ENCODE data around the gene ZNF414. TPM values are rescaled to one million over a fixed set of nuclear protein-coding genes. Genes with fewer than 3 reads are reported as not detected.

Gene ZNF414
- total RNA-seq, 2 donors from 2014 or later = 25.4 to 34.2 TPM

DNA sequence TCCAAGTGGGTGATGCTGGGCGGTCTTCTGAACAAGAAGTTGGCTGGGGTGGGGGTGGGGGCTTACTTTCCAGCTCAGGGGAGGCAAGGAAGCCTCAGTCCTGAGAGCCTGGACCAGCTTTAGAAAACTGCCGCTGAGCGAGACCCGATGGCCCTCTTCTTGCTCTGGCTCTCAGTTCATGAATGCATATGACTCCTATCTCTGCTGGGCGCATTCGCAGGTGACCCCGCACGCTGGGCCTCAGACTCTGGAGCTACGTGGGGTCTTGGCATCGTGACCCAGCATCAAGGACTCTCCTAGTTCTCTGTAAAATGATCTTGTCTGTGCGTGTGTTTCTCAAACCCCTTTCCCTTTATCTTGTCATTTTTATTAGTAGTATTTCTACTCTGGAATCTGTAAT is 31.3 kb downstream of the ZNF414 start:
- TF ChIP-seq, protein P1, sequence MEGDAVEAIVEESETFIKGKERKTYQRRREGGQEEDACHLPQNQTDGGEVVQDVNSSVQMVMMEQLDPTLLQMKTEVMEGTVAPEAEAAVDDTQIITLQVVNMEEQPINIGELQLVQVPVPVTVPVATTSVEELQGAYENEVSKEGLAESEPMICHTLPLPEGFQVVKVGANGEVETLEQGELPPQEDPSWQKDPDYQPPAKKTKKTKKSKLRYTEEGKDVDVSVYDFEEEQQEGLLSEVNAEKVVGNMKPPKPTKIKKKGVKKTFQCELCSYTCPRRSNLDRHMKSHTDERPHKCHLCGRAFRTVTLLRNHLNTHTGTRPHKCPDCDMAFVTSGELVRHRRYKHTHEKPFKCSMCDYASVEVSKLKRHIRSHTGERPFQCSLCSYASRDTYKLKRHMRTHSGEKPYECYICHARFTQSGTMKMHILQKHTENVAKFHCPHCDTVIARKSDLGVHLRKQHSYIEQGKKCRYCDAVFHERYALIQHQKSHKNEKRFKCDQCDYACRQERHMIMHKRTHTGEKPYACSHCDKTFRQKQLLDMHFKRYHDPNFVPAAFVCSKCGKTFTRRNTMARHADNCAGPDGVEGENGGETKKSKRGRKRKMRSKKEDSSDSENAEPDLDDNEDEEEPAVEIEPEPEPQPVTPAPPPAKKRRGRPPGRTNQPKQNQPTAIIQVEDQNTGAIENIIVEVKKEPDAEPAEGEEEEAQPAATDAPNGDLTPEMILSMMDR (IDR thresholded peaks at IDR 0.05) = no peak
- TF ChIP-seq POLR2A (IDR thresholded peaks at IDR 0.05) = no peak
- Histone ChIP-seq H3K4me1 (peaks cover 33% of the 10 kb centered on the region), H3K4me3 (no peak overlapping the region), H3K9me3 (no peaks in the 10 kb centered on the region), H3K36me3 (replicated peaks in 1 of 2; ENCODE audit: insufficient read depth in 1 of 2, low read depth in 2 of 2) (peaks cover 26 to 34% of the 10 kb centered on the region in 2 donors), H3K27ac (no peak overlapping the region), H3K27me3 (no peaks in the 10 kb centered on the region)
- intact Hi-C loops (cut with DNase I) = no loop called here
- no peak for ATAC-seq
- 89 to 91% methylated on average over 11 of the region's 11 CpGs for WGBS, 2 donors
- DNase-seq = no peak

DNA sequence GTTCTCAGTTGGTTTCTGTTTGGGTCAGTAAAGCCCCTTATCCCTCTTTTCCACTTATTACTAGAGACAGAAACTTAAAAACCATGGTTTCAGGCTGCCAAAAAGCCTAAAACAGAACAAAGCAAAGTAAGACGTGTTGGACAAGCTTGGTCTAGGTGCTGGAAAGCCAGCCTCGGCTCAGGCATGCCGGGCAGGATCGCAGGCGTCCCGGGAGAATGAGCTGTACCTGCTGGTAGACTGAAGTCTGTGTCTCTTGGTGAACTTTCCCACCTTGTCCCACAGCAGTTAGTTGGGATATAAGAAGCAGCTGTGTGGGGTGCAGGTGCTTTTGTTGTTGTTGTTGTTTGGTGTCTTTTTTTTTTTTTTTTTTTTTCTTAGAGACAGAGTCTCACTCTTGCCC is 32.4 kb downstream of the ZNF414 start:
- no peaks in the 10 kb centered on the region for H3K27me3 ChIP-seq
- intact Hi-C loops (cut with DNase I) = no loop called here
- H3K4me3 ChIP-seq = no peak overlapping the region
- DNase-seq (no peak), ATAC-seq (no peak)
- peaks cover 18 to 26% of the 10 kb centered on the region in 2 donors for H3K36me3 ChIP-seq (replicated peaks in 1 of 2; ENCODE audit: insufficient read depth in 1 of 2, low read depth in 2 of 2)
- peak overlapping the region in 2 of 4 donors; percentile 7 to 57 for H3K27ac ChIP-seq
- WGBS, 2 donors = 84 to 85% methylated on average over 6 of the region's 6 CpGs
- no peaks in the 10 kb centered on the region for H3K9me3 ChIP-seq
- no peak for TF ChIP-seq POLR2A (IDR thresholded peaks at IDR 0.05)
- TF ChIP-seq, protein P1 (IDR thresholded peaks at IDR 0.05) = no peak
- H3K4me1 ChIP-seq = peaks cover 35% of the 10 kb centered on the region

DNA sequence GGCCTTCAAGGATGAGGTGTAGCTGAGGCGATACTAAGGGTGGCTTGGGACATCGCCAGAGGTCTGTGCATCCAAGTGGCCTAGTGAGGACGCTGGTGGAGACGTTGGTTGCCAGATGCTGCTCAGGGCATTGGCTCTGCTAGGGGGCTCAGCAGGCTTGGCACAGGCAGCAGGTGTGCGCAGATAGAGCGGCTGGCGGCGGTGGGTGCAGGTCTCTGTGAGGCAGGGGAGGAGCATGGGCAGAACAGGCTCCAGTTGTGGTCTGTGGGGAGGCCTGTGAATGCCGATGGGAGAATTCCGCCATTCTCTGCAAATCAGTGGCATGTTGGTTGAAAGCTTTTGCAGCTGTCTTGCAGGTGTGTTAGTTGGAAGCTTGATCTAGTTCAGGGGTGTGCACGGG is 32.8 kb downstream of the ZNF414 start:
- Histone ChIP-seq H3K27ac (peak overlapping the region in 3 of 4 donors; percentile 7 to 57 (median 19)), H3K36me3 (replicated peaks in 1 of 2; ENCODE audit: insufficient read depth in 1 of 2, low read depth in 2 of 2) (peaks cover 14 to 26% of the 10 kb centered on the region in 2 donors), H3K27me3 (no peaks in the 10 kb centered on the region), H3K4me3 (no peak overlapping the region), H3K4me1 (peaks cover 35% of the 10 kb centered on the region), H3K9me3 (no peaks in the 10 kb centered on the region)
- no peak for ATAC-seq
- intact Hi-C loops (cut with DNase I) = no loop called here
- TF ChIP-seq, protein P1 (IDR thresholded peaks at IDR 0.05) = no peak
- no peak for TF ChIP-seq POLR2A (IDR thresholded peaks at IDR 0.05)
- 59 to 77% methylated on average over 8 to 11 of the region's 11 CpGs for WGBS, 2 donors
- no peak for DNase-seq

DNA sequence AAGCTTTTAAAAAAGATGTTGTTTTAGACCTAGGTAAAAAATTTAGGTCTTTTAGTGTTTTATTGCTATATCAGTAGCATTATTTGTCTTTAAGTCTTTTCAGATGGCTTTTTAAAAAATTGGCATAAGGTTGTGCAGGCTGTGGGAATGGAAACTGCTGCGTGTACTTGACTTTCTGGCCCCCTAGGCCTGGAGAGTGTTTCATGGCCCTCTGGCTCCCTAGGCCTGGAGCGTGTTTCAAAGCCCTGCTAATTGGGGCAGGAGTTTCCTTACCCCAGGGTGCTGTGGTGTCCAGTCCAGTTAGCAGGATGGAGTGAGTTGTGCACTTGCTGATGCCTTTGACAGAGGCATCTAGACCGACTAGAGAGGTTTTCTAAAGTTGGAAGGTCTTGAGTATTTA is 35.4 kb downstream of the ZNF414 start:
- 55 to 60% methylated on average over 3 of the region's 3 CpGs for WGBS, 2 donors
- no peaks in the 10 kb centered on the region for H3K27me3 ChIP-seq
- DNase-seq (no peak), ATAC-seq (no peak)
- intact Hi-C loops (cut with DNase I) = no loop called here
- H3K27ac ChIP-seq = no peak overlapping the region
- H3K4me3 ChIP-seq = no peak overlapping the region
- TF ChIP-seq, protein P1 (IDR thresholded peaks at IDR 0.05) = no peak
- no peak for TF ChIP-seq POLR2A (IDR thresholded peaks at IDR 0.05)
- H3K9me3 ChIP-seq = no peaks in the 10 kb centered on the region
- H3K4me1 ChIP-seq = peaks cover 32% of the 10 kb centered on the region
- peaks cover 1 to 12% of the 10 kb centered on the region in 2 donors for H3K36me3 ChIP-seq (replicated peaks in 1 of 2; ENCODE audit: insufficient read depth in 1 of 2, low read depth in 2 of 2)

DNA sequence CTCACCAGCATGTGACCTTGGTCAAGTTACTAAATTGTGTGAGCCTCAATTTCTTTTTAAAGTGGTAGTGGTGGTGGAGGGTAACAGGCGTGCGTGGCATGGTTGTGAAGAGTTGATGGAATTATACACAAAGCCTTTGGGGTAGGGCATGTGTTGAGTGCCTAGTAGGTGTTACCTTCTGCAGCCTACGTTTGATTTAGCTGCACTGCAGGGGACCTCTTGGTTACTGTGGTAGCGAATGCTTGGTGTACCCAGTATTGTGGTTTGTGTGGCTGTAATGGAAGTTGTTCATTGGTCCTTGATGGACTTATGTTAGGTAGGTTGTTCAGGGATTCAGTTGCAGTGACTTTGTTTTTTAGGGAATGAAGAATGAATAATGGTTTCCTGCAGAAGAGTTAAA is 36.1 kb downstream of the ZNF414 start:
- peaks cover 31% of the 10 kb centered on the region for H3K4me1 ChIP-seq
- H3K36me3 ChIP-seq (replicated peaks in 1 of 2; ENCODE audit: insufficient read depth in 1 of 2, low read depth in 2 of 2) = peaks cover 3 to 10% of the 10 kb centered on the region in 2 donors
- WGBS, 2 donors = 73 to 79% methylated on average over 4 of the region's 4 CpGs
- DNase-seq (no peak), ATAC-seq (no peak)
- intact Hi-C loops (cut with DNase I) = no loop called here
- no peak overlapping the region for H3K4me3 ChIP-seq
- no peaks in the 10 kb centered on the region for H3K9me3 ChIP-seq
- H3K27ac ChIP-seq = no peak overlapping the region
- no peaks in the 10 kb centered on the region for H3K27me3 ChIP-seq
- no peak for TF ChIP-seq POLR2A (IDR thresholded peaks at IDR 0.05)
- TF ChIP-seq, protein P1 (IDR thresholded peaks at IDR 0.05) = no peak

All from body of pancreas (tissue), 4 donors.